HG03520 (cell line): ENCODE measurements around the gene TRIM39.
"Not testable (repeated sequence)": the region's sequence is repeated elsewhere in the genome, so short reads cannot be mapped to it uniquely, and the experiment has no call there.

Experiments
- ATAC-seq: cut with Tn5 transposase; IDR thresholded peaks from one replicate; pipeline ENCODE4 v1.9.1; 2021; ENCODE audit warnings: mild to moderate bottlenecking, moderate library complexity; ENCODE audit not compliant: unreplicated experiment

Gene TRIM39

GRCh38 chr6:30359276-30359675 lies 32.5 kb downstream of the TRIM39 start:
- no peak for ATAC-seq

- no peak for ATAC-seq
Measured at GRCh38 chr6:30360139-30360538, 33.4 kb downstream of the TRIM39 start.

DNA sequence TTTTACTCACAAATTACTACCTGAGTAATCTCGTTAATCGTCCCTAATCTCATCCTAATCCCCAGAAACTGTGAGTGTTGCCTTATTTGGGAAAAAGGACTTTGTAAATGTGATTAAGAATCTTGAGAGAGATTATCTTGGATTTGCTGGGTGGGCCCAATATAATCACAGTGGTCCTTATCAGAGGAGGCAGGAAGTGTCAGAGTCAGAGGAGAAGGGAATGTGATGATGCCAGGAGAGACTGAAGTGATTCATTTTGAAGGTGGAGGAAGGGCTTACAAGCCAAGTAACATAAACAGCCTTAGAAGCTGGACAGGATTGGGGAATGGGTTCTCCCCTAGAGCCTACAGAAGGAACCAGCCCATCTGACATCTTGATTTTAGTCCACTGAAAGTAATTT lies 34.9 kb downstream of the TRIM39 start:
- ATAC-seq = no peak

GRCh38 chr6:30363459-30363858 lies 36.7 kb downstream of the TRIM39 start:
- no peak for ATAC-seq

DNA sequence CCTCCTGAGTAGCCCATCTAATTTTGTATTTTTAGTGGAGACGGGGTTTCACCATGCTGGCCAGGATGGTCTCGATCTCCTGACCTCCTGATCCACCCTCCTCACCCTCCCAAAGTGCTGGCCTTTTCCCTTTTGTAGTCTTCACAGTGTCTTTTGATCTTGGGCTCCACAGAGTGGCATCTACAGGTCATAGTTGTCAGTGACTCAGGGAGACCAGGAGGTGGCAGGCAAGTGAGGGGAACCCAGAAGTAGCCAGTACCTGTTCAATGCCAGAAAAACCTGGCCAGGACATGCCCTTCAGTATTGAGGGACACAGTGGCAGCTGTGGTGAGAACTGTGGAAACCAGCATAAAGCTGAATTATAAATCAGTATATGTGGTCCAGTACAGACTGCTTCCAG lies 37.9 kb downstream of the TRIM39 start:
- no peak for ATAC-seq

DNA sequence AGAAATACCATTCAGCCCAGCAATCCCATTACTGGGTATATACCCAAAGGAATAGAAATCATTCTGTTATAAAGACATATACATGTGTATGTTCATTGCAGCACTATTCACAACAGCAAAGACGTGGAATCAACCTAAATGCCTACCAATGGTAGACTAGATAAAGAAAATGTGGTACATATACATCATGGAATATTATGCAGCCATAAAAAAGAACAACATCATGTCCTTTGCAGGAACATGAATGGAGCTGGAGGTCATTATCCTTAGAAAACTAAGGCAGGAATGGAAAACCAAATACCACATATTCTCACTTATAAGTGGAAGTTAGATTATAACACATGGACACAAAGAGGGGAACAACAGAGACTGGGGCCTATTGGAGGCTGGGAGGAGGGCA lies 42.6 kb downstream of the TRIM39 start:
- not testable (repeated sequence) for ATAC-seq

DNA sequence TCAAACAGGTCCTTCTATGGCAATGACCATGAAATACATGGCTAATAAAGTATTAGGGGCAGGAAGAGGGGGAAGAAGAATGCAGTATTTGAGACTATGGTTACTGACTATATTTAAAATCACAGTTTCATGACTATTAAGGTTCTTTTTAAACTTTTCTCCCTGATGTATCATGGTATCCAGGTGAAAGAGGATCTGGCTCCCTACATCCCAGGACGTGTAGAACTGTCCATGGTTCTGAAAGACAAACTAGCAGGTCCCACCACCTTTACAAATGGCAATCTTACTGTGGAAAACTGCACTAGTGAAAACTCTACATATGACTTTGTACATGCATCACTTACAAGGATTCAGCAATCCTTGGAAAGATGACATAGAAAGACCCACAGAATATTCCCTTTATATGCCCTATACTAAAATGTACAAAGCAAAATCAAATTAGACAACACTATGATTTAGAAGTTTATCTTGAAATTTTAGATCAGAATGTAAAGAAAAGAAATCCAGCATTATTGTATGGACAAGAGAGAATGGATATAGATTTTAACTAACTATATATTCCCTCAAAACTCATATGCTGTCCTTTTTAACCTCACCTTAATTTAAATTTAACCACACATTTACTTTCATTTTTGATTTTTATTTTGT lies 51.7 kb downstream of the TRIM39 start:
- ATAC-seq = no peak

DNA sequence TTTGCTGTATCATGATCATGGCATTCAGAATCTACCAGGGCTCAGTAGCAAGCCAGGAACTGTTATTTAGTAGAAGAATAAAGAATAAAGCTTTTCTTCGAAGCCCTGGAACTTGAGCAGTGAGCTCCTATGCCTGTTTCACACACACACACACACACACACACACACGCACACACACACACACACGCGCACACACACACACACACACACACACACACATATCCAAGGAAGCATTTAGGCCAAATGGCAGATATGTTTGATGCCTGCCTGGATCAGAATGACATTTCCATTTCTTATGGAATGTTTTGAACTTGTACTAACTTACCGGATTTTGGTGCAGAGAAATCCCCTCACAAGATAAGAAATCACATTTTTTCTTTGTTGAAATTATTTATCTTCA lies 53.7 kb downstream of the TRIM39 start:
- no peak for ATAC-seq

GRCh38 chr6:30386166-30386565 lies 59.4 kb downstream of the TRIM39 start:
- ATAC-seq = no peak

GRCh38 chr6:30391240-30391639 lies 64.5 kb downstream of the TRIM39 start:
- no peak for ATAC-seq
